GM12878 (cell line): ENCODE measurements around the gene POLR3E.

ENCODE experiments used
- KDM1A ChIP-seq: fragments of 200-600 bp; sonication (generic); IDR thresholded peaks from 2 replicates; pipeline ENCODE4 v1.6.1; 2016; ENCODE audit warnings: borderline replicate concordance
- POLR2A ChIP-seq: IDR thresholded peaks from 2 replicates; pipeline ENCODE4 v1.6.1; 2011; ENCODE audit warnings: low read depth, mild to moderate bottlenecking, low read length
- RELA ChIP-seq: fragments of 450-650 bp; IDR thresholded peaks from 2 replicates; pipeline ENCODE4 v1.8.0; 2014; ENCODE audit warnings: borderline replicate concordance; ENCODE audit not compliant: partially characterized antibody
- STAT1 ChIP-seq: fragments of 450-650 bp; conservative IDR thresholded peaks from 2 replicates; pipeline ENCODE4 v1.6.1; 2014; ENCODE audit warnings: antibody characterized with exemption, mild to moderate bottlenecking
- SUZ12 ChIP-seq: fragments of 200-600 bp; sonication (generic); IDR thresholded peaks from one replicate; pipeline ENCODE4 v1.6.1; 2018; ENCODE audit warnings: antibody characterized with exemption, mild to moderate bottlenecking; ENCODE audit not compliant: unreplicated experiment
- ZNF384 ChIP-seq: IDR thresholded peaks from 2 replicates; pipeline ENCODE4 v1.6.1; 2012; ENCODE audit warnings: low read depth, mild to moderate bottlenecking, low read length, improper control_type of control experiment, borderline replicate concordance
- TF ChIP-seq, protein P1 (sequence below), 3 experiments: IDR thresholded peaks in 2 of 3; conservative IDR thresholded peaks in 1 of 3; 2 replicates each; pipeline ENCODE4 v1.5.1; 2011; ENCODE audit warnings: low read depth in 3 of 3, low read length in 3 of 3, mild to moderate bottlenecking in 3 of 3, control low read depth in 2 of 3, moderate library complexity in 2 of 3, inconsistent platforms in 1 of 3, mixed read lengths in 1 of 3; ENCODE audit not compliant: control insufficient read depth in 2 of 3, insufficient read depth in 1 of 3; ENCODE audit errors: extremely low read depth in 1 of 3
- TF ChIP-seq, protein P2 (sequence below): IDR thresholded peaks from 2 replicates; pipeline ENCODE4 v1.6.1; 2012; ENCODE audit warnings: mild to moderate bottlenecking, low read depth, low read length
- TF ChIP-seq, protein P3 (sequence below): IDR thresholded peaks from 2 replicates; pipeline ENCODE4 v1.6.1; 2012; ENCODE audit warnings: low read depth, low read length, improper control_type of control experiment

DNA sequence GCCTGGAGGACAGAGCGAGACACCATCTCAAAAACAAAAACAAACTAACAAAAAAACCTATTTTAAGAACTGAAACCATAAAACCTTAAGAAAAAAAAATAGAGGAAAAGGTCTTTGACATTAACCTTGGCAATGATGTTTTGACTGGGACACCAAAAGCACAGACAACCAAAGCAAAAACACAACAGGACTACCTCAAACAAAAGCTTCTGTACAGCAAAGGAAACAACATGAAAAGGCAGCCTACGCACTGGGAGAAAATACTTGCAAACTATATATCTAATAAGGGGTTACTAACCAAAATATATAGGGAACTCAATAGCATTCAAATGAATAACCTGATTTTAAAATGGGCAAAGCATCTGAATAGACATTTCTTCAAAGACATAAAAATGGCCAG lies 44.9 kb downstream of the POLR3E start:
- no peak for TF ChIP-seq POLR2A
- no peak for TF ChIP-seq RELA
- TF ChIP-seq STAT1, result no peak
- TF ChIP-seq, protein P1, sequence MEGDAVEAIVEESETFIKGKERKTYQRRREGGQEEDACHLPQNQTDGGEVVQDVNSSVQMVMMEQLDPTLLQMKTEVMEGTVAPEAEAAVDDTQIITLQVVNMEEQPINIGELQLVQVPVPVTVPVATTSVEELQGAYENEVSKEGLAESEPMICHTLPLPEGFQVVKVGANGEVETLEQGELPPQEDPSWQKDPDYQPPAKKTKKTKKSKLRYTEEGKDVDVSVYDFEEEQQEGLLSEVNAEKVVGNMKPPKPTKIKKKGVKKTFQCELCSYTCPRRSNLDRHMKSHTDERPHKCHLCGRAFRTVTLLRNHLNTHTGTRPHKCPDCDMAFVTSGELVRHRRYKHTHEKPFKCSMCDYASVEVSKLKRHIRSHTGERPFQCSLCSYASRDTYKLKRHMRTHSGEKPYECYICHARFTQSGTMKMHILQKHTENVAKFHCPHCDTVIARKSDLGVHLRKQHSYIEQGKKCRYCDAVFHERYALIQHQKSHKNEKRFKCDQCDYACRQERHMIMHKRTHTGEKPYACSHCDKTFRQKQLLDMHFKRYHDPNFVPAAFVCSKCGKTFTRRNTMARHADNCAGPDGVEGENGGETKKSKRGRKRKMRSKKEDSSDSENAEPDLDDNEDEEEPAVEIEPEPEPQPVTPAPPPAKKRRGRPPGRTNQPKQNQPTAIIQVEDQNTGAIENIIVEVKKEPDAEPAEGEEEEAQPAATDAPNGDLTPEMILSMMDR (IDR thresholded peaks at IDR 0.05 in 2 of 3, conservative IDR thresholded peaks at IDR 0.05 in 1 of 3; ENCODE audit: control insufficient read depth in 2 of 3, extremely low read depth in 1 of 3, insufficient read depth in 1 of 3, low read depth in 3 of 3, low read length in 3 of 3), result no peak
- TF ChIP-seq ZNF384, result no peak
- no peak for TF ChIP-seq KDM1A
- TF ChIP-seq SUZ12, result no peak
- TF ChIP-seq, protein P2, sequence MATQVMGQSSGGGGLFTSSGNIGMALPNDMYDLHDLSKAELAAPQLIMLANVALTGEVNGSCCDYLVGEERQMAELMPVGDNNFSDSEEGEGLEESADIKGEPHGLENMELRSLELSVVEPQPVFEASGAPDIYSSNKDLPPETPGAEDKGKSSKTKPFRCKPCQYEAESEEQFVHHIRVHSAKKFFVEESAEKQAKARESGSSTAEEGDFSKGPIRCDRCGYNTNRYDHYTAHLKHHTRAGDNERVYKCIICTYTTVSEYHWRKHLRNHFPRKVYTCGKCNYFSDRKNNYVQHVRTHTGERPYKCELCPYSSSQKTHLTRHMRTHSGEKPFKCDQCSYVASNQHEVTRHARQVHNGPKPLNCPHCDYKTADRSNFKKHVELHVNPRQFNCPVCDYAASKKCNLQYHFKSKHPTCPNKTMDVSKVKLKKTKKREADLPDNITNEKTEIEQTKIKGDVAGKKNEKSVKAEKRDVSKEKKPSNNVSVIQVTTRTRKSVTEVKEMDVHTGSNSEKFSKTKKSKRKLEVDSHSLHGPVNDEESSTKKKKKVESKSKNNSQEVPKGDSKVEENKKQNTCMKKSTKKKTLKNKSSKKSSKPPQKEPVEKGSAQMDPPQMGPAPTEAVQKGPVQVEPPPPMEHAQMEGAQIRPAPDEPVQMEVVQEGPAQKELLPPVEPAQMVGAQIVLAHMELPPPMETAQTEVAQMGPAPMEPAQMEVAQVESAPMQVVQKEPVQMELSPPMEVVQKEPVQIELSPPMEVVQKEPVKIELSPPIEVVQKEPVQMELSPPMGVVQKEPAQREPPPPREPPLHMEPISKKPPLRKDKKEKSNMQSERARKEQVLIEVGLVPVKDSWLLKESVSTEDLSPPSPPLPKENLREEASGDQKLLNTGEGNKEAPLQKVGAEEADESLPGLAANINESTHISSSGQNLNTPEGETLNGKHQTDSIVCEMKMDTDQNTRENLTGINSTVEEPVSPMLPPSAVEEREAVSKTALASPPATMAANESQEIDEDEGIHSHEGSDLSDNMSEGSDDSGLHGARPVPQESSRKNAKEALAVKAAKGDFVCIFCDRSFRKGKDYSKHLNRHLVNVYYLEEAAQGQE, result no peak
- TF ChIP-seq, protein P3, sequence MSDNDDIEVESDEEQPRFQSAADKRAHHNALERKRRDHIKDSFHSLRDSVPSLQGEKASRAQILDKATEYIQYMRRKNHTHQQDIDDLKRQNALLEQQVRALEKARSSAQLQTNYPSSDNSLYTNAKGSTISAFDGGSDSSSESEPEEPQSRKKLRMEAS, result no peak
